ENCODE data around the gene ARHGDIG.

GRCh38 chr16:286491-287297 is 6.3 kb downstream of the ARHGDIG start:
- TF ChIP-seq, protein P1, sequence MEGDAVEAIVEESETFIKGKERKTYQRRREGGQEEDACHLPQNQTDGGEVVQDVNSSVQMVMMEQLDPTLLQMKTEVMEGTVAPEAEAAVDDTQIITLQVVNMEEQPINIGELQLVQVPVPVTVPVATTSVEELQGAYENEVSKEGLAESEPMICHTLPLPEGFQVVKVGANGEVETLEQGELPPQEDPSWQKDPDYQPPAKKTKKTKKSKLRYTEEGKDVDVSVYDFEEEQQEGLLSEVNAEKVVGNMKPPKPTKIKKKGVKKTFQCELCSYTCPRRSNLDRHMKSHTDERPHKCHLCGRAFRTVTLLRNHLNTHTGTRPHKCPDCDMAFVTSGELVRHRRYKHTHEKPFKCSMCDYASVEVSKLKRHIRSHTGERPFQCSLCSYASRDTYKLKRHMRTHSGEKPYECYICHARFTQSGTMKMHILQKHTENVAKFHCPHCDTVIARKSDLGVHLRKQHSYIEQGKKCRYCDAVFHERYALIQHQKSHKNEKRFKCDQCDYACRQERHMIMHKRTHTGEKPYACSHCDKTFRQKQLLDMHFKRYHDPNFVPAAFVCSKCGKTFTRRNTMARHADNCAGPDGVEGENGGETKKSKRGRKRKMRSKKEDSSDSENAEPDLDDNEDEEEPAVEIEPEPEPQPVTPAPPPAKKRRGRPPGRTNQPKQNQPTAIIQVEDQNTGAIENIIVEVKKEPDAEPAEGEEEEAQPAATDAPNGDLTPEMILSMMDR (IDR thresholded peaks at IDR 0.05; ENCODE audit: low read depth, low read length, missing input control) = no peak
- TF ChIP-seq HNF4G (IDR thresholded peaks at IDR 0.05) (no peak), JUND (IDR thresholded peaks at IDR 0.05) (no peak), TAF1 (conservative IDR thresholded peaks at IDR 0.05) (no peak), MAX (IDR thresholded peaks at IDR 0.05) (no peak), SP1 (IDR thresholded peaks at IDR 0.05) (no peak), FOXA1 (IDR thresholded peaks at IDR 0.05) (no peak), YY1 (IDR thresholded peaks at IDR 0.05) (no peak), GABPA (IDR thresholded peaks at IDR 0.05 in 1 of 2, conservative IDR thresholded peaks at IDR 0.05 in 1 of 2) (no peak), RAD21 (IDR thresholded peaks at IDR 0.05) (no peak)
- TF ChIP-seq, protein P2, sequence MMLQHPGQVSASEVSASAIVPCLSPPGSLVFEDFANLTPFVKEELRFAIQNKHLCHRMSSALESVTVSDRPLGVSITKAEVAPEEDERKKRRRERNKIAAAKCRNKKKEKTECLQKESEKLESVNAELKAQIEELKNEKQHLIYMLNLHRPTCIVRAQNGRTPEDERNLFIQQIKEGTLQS (IDR thresholded peaks at IDR 0.05) = no peak
- TF ChIP-seq, protein P3, sequence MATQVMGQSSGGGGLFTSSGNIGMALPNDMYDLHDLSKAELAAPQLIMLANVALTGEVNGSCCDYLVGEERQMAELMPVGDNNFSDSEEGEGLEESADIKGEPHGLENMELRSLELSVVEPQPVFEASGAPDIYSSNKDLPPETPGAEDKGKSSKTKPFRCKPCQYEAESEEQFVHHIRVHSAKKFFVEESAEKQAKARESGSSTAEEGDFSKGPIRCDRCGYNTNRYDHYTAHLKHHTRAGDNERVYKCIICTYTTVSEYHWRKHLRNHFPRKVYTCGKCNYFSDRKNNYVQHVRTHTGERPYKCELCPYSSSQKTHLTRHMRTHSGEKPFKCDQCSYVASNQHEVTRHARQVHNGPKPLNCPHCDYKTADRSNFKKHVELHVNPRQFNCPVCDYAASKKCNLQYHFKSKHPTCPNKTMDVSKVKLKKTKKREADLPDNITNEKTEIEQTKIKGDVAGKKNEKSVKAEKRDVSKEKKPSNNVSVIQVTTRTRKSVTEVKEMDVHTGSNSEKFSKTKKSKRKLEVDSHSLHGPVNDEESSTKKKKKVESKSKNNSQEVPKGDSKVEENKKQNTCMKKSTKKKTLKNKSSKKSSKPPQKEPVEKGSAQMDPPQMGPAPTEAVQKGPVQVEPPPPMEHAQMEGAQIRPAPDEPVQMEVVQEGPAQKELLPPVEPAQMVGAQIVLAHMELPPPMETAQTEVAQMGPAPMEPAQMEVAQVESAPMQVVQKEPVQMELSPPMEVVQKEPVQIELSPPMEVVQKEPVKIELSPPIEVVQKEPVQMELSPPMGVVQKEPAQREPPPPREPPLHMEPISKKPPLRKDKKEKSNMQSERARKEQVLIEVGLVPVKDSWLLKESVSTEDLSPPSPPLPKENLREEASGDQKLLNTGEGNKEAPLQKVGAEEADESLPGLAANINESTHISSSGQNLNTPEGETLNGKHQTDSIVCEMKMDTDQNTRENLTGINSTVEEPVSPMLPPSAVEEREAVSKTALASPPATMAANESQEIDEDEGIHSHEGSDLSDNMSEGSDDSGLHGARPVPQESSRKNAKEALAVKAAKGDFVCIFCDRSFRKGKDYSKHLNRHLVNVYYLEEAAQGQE (IDR thresholded peaks at IDR 0.05) = no peak

All from liver (tissue), 3 donors.